ENCODE results near the gene ADCY10.

ADCY10 gene

DNA sequence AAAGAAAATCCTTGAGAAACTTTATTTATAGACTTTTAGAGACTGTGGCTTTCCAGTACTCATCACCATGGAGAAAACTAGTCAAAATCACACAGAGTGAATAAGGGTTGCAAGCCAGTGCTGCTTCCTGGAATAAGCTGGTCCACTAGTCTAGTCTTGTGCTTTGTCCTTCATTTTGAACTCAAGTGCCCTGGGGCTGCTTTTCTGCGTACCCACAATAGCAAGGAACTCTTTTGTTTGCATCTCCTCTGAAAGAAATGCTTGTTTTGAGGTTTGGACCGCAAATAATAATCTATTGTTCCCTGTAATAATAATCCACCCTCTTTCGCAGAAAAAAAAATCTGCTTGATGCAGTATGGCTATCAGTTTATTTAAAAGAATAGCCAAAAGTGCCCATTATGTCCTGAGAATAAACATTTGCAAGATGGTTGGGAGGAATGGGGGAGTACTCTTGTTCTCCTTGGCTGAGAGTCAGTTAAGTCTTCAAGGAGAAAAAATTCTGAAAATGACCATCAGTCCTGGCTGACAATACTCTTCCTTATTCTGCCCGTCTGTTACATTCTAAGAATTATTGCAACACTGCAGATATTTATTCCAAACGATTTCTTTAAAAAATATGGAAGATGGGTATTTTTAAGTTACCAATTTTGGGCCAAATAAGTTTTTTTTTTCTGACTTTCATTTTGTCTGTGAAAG is 150.3 kb downstream of the ADCY10 start:
- TF ChIP-seq, protein P1, sequence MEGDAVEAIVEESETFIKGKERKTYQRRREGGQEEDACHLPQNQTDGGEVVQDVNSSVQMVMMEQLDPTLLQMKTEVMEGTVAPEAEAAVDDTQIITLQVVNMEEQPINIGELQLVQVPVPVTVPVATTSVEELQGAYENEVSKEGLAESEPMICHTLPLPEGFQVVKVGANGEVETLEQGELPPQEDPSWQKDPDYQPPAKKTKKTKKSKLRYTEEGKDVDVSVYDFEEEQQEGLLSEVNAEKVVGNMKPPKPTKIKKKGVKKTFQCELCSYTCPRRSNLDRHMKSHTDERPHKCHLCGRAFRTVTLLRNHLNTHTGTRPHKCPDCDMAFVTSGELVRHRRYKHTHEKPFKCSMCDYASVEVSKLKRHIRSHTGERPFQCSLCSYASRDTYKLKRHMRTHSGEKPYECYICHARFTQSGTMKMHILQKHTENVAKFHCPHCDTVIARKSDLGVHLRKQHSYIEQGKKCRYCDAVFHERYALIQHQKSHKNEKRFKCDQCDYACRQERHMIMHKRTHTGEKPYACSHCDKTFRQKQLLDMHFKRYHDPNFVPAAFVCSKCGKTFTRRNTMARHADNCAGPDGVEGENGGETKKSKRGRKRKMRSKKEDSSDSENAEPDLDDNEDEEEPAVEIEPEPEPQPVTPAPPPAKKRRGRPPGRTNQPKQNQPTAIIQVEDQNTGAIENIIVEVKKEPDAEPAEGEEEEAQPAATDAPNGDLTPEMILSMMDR (IDR thresholded peaks at IDR 0.05; ENCODE audit: poor library complexity, severe bottlenecking), result no peak
- ATAC-seq (ENCODE audit: low read depth) (no peak), DNase-seq (ENCODE audit: low spot score) (no peak)
- no peaks in the 10 kb centered on the region for H3K27me3 ChIP-seq (ENCODE audit: insufficient read depth, poor library complexity, severe bottlenecking)
- peaks cover 38% of the 10 kb centered on the region for H3K36me3 ChIP-seq (ENCODE audit: low read depth)
- H3K4me1 ChIP-seq (ENCODE audit: insufficient read depth, poor library complexity, severe bottlenecking), result peaks cover 12% of the 10 kb centered on the region
- H3K9me3 ChIP-seq (ENCODE audit: severe bottlenecking), result no peaks in the 10 kb centered on the region
- H3K27ac ChIP-seq (ENCODE audit: poor library complexity, severe bottlenecking), result no peak overlapping the region
- H3K4me3 ChIP-seq (ENCODE audit: severe bottlenecking), result no peak overlapping the region

DNA sequence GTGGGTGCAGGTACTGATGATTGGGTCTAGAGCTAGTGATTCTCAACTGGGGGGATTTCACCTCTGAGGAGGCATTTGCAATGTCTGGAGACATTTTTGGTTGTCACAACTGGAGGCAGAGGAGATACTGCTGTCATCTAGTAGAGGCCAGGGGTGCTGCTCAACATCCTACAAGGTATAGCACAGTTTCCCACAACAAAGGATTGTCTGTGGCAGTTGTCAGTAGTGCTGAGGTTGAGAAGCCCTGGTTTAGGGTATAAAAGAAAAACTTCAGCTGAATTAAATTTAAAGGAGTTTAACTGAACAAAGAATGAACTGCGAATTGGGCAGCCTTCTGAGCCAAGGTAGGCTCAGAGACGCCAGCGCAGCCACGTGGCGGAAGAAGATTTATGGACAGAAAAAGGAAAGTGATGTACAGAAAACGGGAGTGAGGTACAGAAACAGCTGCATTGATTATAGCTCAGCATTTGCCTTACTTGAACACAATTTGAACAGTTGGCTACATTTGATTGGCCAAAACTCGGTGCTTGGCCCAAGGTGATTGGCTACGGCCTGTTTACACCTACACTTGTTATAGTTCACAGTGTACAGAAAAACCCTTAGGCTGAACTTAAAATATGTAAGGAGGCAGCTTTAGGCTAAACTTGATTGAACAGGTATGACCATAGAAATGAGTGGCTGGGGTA is 151.7 kb downstream of the ADCY10 start:
- Histone ChIP-seq H3K36me3 (ENCODE audit: low read depth) (peaks cover 31% of the 10 kb centered on the region), H3K27ac (ENCODE audit: poor library complexity, severe bottlenecking) (no peak overlapping the region), H3K27me3 (ENCODE audit: insufficient read depth, poor library complexity, severe bottlenecking) (no peaks in the 10 kb centered on the region), H3K4me3 (ENCODE audit: severe bottlenecking) (no peak overlapping the region), H3K9me3 (ENCODE audit: severe bottlenecking) (no peaks in the 10 kb centered on the region), H3K4me1 (ENCODE audit: insufficient read depth, poor library complexity, severe bottlenecking) (peaks cover 12% of the 10 kb centered on the region)
- no peak for ATAC-seq (ENCODE audit: low read depth)
- DNase-seq (ENCODE audit: low spot score), result no peak
- TF ChIP-seq, protein P1 (IDR thresholded peaks at IDR 0.05; ENCODE audit: poor library complexity, severe bottlenecking), result no peak

DNA sequence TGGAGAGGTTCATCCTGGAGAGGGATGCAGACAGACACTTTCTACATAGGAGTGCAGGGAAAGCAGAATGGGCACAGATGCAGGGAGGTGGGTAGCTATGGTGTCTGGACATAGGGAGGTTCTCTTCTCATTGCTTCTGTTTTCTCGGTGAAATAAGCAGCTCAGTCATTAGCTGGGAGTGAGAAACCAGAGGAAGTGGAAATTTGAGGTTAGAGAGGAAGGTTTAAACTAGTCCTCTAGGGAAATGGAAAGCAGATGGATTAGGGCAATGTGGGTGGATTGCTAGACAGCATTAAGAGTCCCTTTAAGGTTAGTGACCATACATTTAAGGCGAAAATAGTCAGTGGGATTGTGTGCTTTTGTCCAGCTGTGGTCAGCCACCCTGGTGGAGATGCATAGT is 152.5 kb downstream of the ADCY10 start:
- Histone ChIP-seq H3K4me3 (ENCODE audit: severe bottlenecking) (no peak overlapping the region), H3K27me3 (ENCODE audit: insufficient read depth, poor library complexity, severe bottlenecking) (no peaks in the 10 kb centered on the region), H3K36me3 (ENCODE audit: low read depth) (peaks cover 23% of the 10 kb centered on the region), H3K27ac (ENCODE audit: poor library complexity, severe bottlenecking) (no peak overlapping the region), H3K9me3 (ENCODE audit: severe bottlenecking) (no peaks in the 10 kb centered on the region), H3K4me1 (ENCODE audit: insufficient read depth, poor library complexity, severe bottlenecking) (peaks cover 12% of the 10 kb centered on the region)
- TF ChIP-seq, protein P1 (IDR thresholded peaks at IDR 0.05; ENCODE audit: poor library complexity, severe bottlenecking), result no peak
- DNase-seq (ENCODE audit: low spot score), result no peak
- no peak for ATAC-seq (ENCODE audit: low read depth)

Measured in RWPE2 (cell line).